ENCODE data around the gene GMPPA. TPM values are rescaled to one million over a fixed set of nuclear protein-coding genes. Genes with fewer than 3 reads are reported as not detected.

The GMPPA gene
- polyA plus RNA-seq, 1 donor (not counting 4 experiments of a cell fraction or from before 2014, with no cell fraction given), result 50.6 TPM

DNA sequence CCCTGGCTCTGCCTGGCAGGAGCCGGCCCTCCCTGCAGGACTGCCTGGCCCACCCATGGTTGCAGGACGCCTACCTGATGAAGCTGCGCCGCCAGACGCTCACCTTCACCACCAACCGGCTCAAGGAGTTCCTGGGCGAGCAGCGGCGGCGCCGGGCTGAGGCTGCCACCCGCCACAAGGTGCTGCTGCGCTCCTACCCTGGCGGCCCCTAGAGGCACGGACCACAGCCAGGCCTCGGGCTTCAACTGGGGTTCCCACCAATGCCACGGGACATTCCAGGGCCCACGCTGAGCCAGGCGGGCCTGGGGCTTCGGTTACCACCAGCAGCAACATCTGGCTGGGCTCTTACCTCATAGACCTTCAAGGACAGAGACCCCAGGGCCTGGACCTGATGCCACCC, 6.1 kb upstream of the GMPPA start:
- peaks cover 40% of the 10 kb centered on the region for H3K27me3 ChIP-seq (ENCODE audit: control insufficient read depth, extremely low read depth, insufficient read depth, low read length)
- H3K4me1 ChIP-seq (ENCODE audit: control insufficient read depth, extremely low read depth, insufficient read depth, low read length), result no peaks in the 10 kb centered on the region
- H2AFZ ChIP-seq (ENCODE audit: control insufficient read depth, low read length), result no peak overlapping the region
- H3K9ac ChIP-seq (ENCODE audit: control insufficient read depth, extremely low read depth, insufficient read depth, low read length), result no peak overlapping the region
- H3K36me3 ChIP-seq (ENCODE audit: control insufficient read depth in 2 of 2, extremely low read depth in 1 of 2, insufficient read depth in 2 of 2, low read length in 2 of 2), result peaks cover 0 to 1% of the 10 kb centered on the region in 2 experiments
- dilution Hi-C loops (cut with MboI; ENCODE audit: extremely low pct_ligation_motif_present, low sequenced_read_pairs), result no loop called here
- H3K9me1 ChIP-seq (ENCODE audit: control insufficient read depth, extremely low read depth, insufficient read depth, low read length), result no peaks in the 10 kb centered on the region
- no peak for DNase-seq (ENCODE audit: low read depth, low spot score)
- no peak overlapping the region for H3K4me3 ChIP-seq (ENCODE audit: control insufficient read depth in 2 of 3, extremely low read depth in 1 of 3, insufficient read depth in 2 of 3, low read depth in 1 of 3, low read length in 3 of 3)
- peaks cover 3% of the 10 kb centered on the region for H4K20me1 ChIP-seq (ENCODE audit: control insufficient read depth, extremely low read depth, insufficient read depth, low read length)
- H3K27ac ChIP-seq (ENCODE audit: control insufficient read depth, insufficient read depth, low read length), result no peak overlapping the region
- no peaks in the 10 kb centered on the region for H3K79me2 ChIP-seq (ENCODE audit: control insufficient read depth, insufficient read depth, low read length)
- H3K9me3 ChIP-seq (ENCODE audit: control insufficient read depth, low read depth, low read length), result no peaks in the 10 kb centered on the region
- TF ChIP-seq EZH2 (IDR thresholded peaks at IDR 0.05; ENCODE audit: low read length), result no peak
- TF ChIP-seq, protein P1, sequence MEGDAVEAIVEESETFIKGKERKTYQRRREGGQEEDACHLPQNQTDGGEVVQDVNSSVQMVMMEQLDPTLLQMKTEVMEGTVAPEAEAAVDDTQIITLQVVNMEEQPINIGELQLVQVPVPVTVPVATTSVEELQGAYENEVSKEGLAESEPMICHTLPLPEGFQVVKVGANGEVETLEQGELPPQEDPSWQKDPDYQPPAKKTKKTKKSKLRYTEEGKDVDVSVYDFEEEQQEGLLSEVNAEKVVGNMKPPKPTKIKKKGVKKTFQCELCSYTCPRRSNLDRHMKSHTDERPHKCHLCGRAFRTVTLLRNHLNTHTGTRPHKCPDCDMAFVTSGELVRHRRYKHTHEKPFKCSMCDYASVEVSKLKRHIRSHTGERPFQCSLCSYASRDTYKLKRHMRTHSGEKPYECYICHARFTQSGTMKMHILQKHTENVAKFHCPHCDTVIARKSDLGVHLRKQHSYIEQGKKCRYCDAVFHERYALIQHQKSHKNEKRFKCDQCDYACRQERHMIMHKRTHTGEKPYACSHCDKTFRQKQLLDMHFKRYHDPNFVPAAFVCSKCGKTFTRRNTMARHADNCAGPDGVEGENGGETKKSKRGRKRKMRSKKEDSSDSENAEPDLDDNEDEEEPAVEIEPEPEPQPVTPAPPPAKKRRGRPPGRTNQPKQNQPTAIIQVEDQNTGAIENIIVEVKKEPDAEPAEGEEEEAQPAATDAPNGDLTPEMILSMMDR (optimal IDR thresholded peaks at IDR 0.05 in 1 of 3, IDR thresholded peaks at IDR 0.05 in 1 of 3, conservative IDR thresholded peaks at IDR 0.05 in 1 of 3; ENCODE audit: extremely low read depth in 1 of 3, insufficient read depth in 2 of 3, low read length in 3 of 3), result no peak
- no peak overlapping the region for H3K4me2 ChIP-seq (ENCODE audit: control insufficient read depth, extremely low read depth, insufficient read depth, low read depth, low read length)
- FAIRE-seq, result no peak

DNA sequence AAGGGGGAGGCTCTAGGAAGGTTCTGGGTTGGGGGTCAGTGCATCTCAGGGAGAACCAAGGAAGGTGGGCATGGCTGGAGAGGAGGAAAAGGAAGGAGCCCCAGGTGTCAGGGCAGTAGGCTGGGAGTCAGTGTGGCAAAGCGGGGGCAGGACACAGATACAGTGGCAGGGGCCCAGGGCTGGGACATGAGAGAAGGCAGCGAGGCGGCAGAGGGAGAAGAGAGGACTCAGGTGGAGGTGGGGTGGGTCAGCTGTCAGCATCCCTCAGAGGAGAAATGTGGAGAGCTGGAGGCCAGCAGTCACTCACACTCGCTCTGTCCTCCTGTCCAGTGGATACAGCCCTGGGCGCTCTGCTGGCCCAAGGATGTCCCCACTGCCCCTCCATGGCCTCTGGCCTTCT, 5.6 kb upstream of the GMPPA start:
- peaks cover 46% of the 10 kb centered on the region for H3K27me3 ChIP-seq (ENCODE audit: control insufficient read depth, extremely low read depth, insufficient read depth, low read length)
- H3K27ac ChIP-seq (ENCODE audit: control insufficient read depth, insufficient read depth, low read length), result no peak overlapping the region
- peaks cover 3% of the 10 kb centered on the region for H4K20me1 ChIP-seq (ENCODE audit: control insufficient read depth, extremely low read depth, insufficient read depth, low read length)
- H2AFZ ChIP-seq (ENCODE audit: control insufficient read depth, low read length), result no peak overlapping the region
- dilution Hi-C loops (cut with MboI; ENCODE audit: extremely low pct_ligation_motif_present, low sequenced_read_pairs), result no loop called here
- no peak for TF ChIP-seq EZH2 (IDR thresholded peaks at IDR 0.05; ENCODE audit: low read length)
- TF ChIP-seq, protein P1 (optimal IDR thresholded peaks at IDR 0.05 in 1 of 3, IDR thresholded peaks at IDR 0.05 in 1 of 3, conservative IDR thresholded peaks at IDR 0.05 in 1 of 3; ENCODE audit: extremely low read depth in 1 of 3, insufficient read depth in 2 of 3, low read length in 3 of 3), result no peak
- no peak overlapping the region for H3K9ac ChIP-seq (ENCODE audit: control insufficient read depth, extremely low read depth, insufficient read depth, low read length)
- no peaks in the 10 kb centered on the region for H3K9me3 ChIP-seq (ENCODE audit: control insufficient read depth, low read depth, low read length)
- peaks cover 0 to 1% of the 10 kb centered on the region in 2 experiments for H3K36me3 ChIP-seq (ENCODE audit: control insufficient read depth in 2 of 2, extremely low read depth in 1 of 2, insufficient read depth in 2 of 2, low read length in 2 of 2)
- no peak overlapping the region for H3K4me3 ChIP-seq (ENCODE audit: control insufficient read depth in 2 of 3, extremely low read depth in 1 of 3, insufficient read depth in 2 of 3, low read depth in 1 of 3, low read length in 3 of 3)
- no peaks in the 10 kb centered on the region for H3K79me2 ChIP-seq (ENCODE audit: control insufficient read depth, insufficient read depth, low read length)
- H3K9me1 ChIP-seq (ENCODE audit: control insufficient read depth, extremely low read depth, insufficient read depth, low read length), result no peaks in the 10 kb centered on the region
- H3K4me2 ChIP-seq (ENCODE audit: control insufficient read depth, extremely low read depth, insufficient read depth, low read depth, low read length), result no peak overlapping the region
- H3K4me1 ChIP-seq (ENCODE audit: control insufficient read depth, extremely low read depth, insufficient read depth, low read length), result peaks cover 2% of the 10 kb centered on the region
- no peak for FAIRE-seq
- DNase-seq (ENCODE audit: low read depth, low spot score), result no peak
